ENCODE results near the gene DMRTC2.
"Not testable (repeated sequence)": the region's sequence is repeated elsewhere in the genome, so short reads cannot be mapped to it uniquely, and the experiment has no call there.

The DMRTC2 gene

GRCh38 chr19:41869374-41869955, 24.6 kb downstream of the DMRTC2 start:
- no peak for TF ChIP-seq CTCF (IDR thresholded peaks at IDR 0.05; ENCODE audit: low read depth, low read length)
- no peak overlapping the region for H3K4me3 ChIP-seq (ENCODE audit: low read depth, low read length)

GRCh38 chr19:41870401-41870873, 25.6 kb downstream of the DMRTC2 start:
- no peak for TF ChIP-seq CTCF (IDR thresholded peaks at IDR 0.05; ENCODE audit: low read depth, low read length)
- no peak overlapping the region for H3K4me3 ChIP-seq (ENCODE audit: low read depth, low read length)

GRCh38 chr19:41871573-41872383, 26.9 kb downstream of the DMRTC2 start:
- no peak overlapping the region for H3K4me3 ChIP-seq (ENCODE audit: low read depth, low read length)
- TF ChIP-seq CTCF (IDR thresholded peaks at IDR 0.05; ENCODE audit: low read depth, low read length) = no peak

GRCh38 chr19:41872384-41872774, 27.5 kb downstream of the DMRTC2 start:
- no peak overlapping the region for H3K4me3 ChIP-seq (ENCODE audit: low read depth, low read length)
- no peak for TF ChIP-seq CTCF (IDR thresholded peaks at IDR 0.05; ENCODE audit: low read depth, low read length)

- TF ChIP-seq CTCF (IDR thresholded peaks at IDR 0.05; ENCODE audit: low read depth, low read length) = peak; percentile 76
- H3K4me3 ChIP-seq (ENCODE audit: low read depth, low read length) = no peak overlapping the region
Observed at GRCh38 chr19:41872775-41873647, 28.2 kb downstream of the DMRTC2 start.

GRCh38 chr19:41875973-41876372, 31.1 kb downstream of the DMRTC2 start:
- H3K4me3 ChIP-seq (ENCODE audit: low read depth, low read length) = not testable (repeated sequence)

GRCh38 chr19:41876847-41877832, 32.3 kb downstream of the DMRTC2 start, which contains the start of gene CD79A:
Gene CD79A (plus strand): TSS chr19:41877279. CDS start chr19:41877305, 26 bp downstream.
- TF ChIP-seq CTCF (IDR thresholded peaks at IDR 0.05; ENCODE audit: low read depth, low read length) = no peak

More at GRCh38 chr19:41876847-41877832, 32.3 kb downstream of the DMRTC2 start, which contains the start of gene CD79A:
- no peak within 1 kb of the TSS for H3K4me3 ChIP-seq (ENCODE audit: low read depth, low read length)

All from WI38 (cell line).